ENCODE data around the gene CDKN1A.

The CDKN1A gene

GRCh38 chr6:36668591-36668990 is 9.9 kb upstream of the CDKN1A start:
- no peak overlapping the region for H3K4me3 ChIP-seq (ENCODE audit: low read depth in 1 of 2, low read length in 2 of 2)

GRCh38 chr6:36669002-36669401 is 9.5 kb upstream of the CDKN1A start:
- Histone ChIP-seq H3K4me1 (ENCODE audit: control insufficient read depth in 1 of 2, insufficient read depth in 2 of 2, low read length in 2 of 2) (peaks cover 8 to 12% of the 10 kb centered on the region in 2 donors), H3K36me3 (ENCODE audit: control insufficient read depth in 1 of 2, insufficient read depth in 2 of 2, low read length in 2 of 2) (no peaks in the 10 kb centered on the region), H3K27me3 (ENCODE audit: low read depth, low read length) (no peaks in the 10 kb centered on the region), H3K4me3 (ENCODE audit: low read depth in 1 of 2, low read length in 2 of 2) (no peak overlapping the region), H3K9me3 (ENCODE audit: control insufficient read depth in 1 of 2, low read length in 2 of 2) (no peaks in the 10 kb centered on the region), H3K27ac (ENCODE audit: low read length) (no peak overlapping the region)

More at GRCh38 chr6:36668591-36668990, 9.9 kb upstream of the CDKN1A start:
- H3K27me3 ChIP-seq (ENCODE audit: low read depth, low read length): no peaks in the 10 kb centered on the region
- H3K4me1 ChIP-seq (ENCODE audit: control insufficient read depth in 1 of 2, insufficient read depth in 2 of 2, low read length in 2 of 2): peaks cover 8 to 12% of the 10 kb centered on the region in 2 donors
- H3K36me3 ChIP-seq (ENCODE audit: control insufficient read depth in 1 of 2, insufficient read depth in 2 of 2, low read length in 2 of 2): no peaks in the 10 kb centered on the region
- no peak overlapping the region for H3K27ac ChIP-seq (ENCODE audit: low read length)
- H3K9me3 ChIP-seq (ENCODE audit: control insufficient read depth in 1 of 2, low read length in 2 of 2): no peaks in the 10 kb centered on the region

GRCh38 chr6:36670271-36670670 is 8.2 kb upstream of the CDKN1A start:
- Histone ChIP-seq H3K27ac (ENCODE audit: low read length) (no peak overlapping the region), H3K4me3 (ENCODE audit: low read depth in 1 of 2, low read length in 2 of 2) (no peak overlapping the region), H3K4me1 (ENCODE audit: control insufficient read depth in 1 of 2, insufficient read depth in 2 of 2, low read length in 2 of 2) (peaks cover 8 to 12% of the 10 kb centered on the region in 2 donors), H3K9me3 (ENCODE audit: control insufficient read depth in 1 of 2, low read length in 2 of 2) (no peaks in the 10 kb centered on the region), H3K36me3 (ENCODE audit: control insufficient read depth in 1 of 2, insufficient read depth in 2 of 2, low read length in 2 of 2) (no peaks in the 10 kb centered on the region), H3K27me3 (ENCODE audit: low read depth, low read length) (no peaks in the 10 kb centered on the region)

- Histone ChIP-seq H3K27ac (ENCODE audit: low read length) (no peak overlapping the region), H3K9me3 (ENCODE audit: control insufficient read depth in 1 of 2, low read length in 2 of 2) (no peaks in the 10 kb centered on the region), H3K4me3 (ENCODE audit: low read depth in 1 of 2, low read length in 2 of 2) (no peak overlapping the region), H3K27me3 (ENCODE audit: low read depth, low read length) (no peaks in the 10 kb centered on the region), H3K36me3 (ENCODE audit: control insufficient read depth in 1 of 2, insufficient read depth in 2 of 2, low read length in 2 of 2) (peaks cover 0 to 3% of the 10 kb centered on the region in 2 donors), H3K4me1 (ENCODE audit: control insufficient read depth in 1 of 2, insufficient read depth in 2 of 2, low read length in 2 of 2) (peaks cover 9 to 15% of the 10 kb centered on the region in 2 donors)
Observed at GRCh38 chr6:36671687-36672375, 6.7 kb upstream of the CDKN1A start.

- H3K27me3 ChIP-seq (ENCODE audit: low read depth, low read length): no peaks in the 10 kb centered on the region
- peaks cover 8 to 23% of the 10 kb centered on the region in 2 donors for H3K4me1 ChIP-seq (ENCODE audit: control insufficient read depth in 1 of 2, insufficient read depth in 2 of 2, low read length in 2 of 2)
- H3K36me3 ChIP-seq (ENCODE audit: control insufficient read depth in 1 of 2, insufficient read depth in 2 of 2, low read length in 2 of 2): peaks cover 0 to 3% of the 10 kb centered on the region in 2 donors
- no peak overlapping the region for H3K4me3 ChIP-seq (ENCODE audit: low read depth in 1 of 2, low read length in 2 of 2)
- H3K9me3 ChIP-seq (ENCODE audit: control insufficient read depth in 1 of 2, low read length in 2 of 2): no peaks in the 10 kb centered on the region
- no peak overlapping the region for H3K27ac ChIP-seq (ENCODE audit: low read length)
Observed at GRCh38 chr6:36673882-36674281, 4.6 kb upstream of the CDKN1A start.

- no peaks in the 10 kb centered on the region for H3K9me3 ChIP-seq (ENCODE audit: control insufficient read depth in 1 of 2, low read length in 2 of 2)
- H3K27me3 ChIP-seq (ENCODE audit: low read depth, low read length): no peaks in the 10 kb centered on the region
- H3K27ac ChIP-seq (ENCODE audit: low read length): no peak overlapping the region
- H3K4me3 ChIP-seq (ENCODE audit: low read depth in 1 of 2, low read length in 2 of 2): no peak overlapping the region
- peaks cover 0 to 9% of the 10 kb centered on the region in 2 donors for H3K36me3 ChIP-seq (ENCODE audit: control insufficient read depth in 1 of 2, insufficient read depth in 2 of 2, low read length in 2 of 2)
- peaks cover 8 to 23% of the 10 kb centered on the region in 2 donors for H3K4me1 ChIP-seq (ENCODE audit: control insufficient read depth in 1 of 2, insufficient read depth in 2 of 2, low read length in 2 of 2)
Observed at GRCh38 chr6:36674942-36675341, 3.6 kb upstream of the CDKN1A start.

- Histone ChIP-seq H3K36me3 (ENCODE audit: control insufficient read depth in 1 of 2, insufficient read depth in 2 of 2, low read length in 2 of 2) (peaks cover 0 to 9% of the 10 kb centered on the region in 2 donors), H3K27me3 (ENCODE audit: low read depth, low read length) (no peaks in the 10 kb centered on the region), H3K4me3 (ENCODE audit: low read depth in 1 of 2, low read length in 2 of 2) (peak overlapping the region in 1 of 2 donors; percentile 38), H3K4me1 (ENCODE audit: control insufficient read depth in 1 of 2, insufficient read depth in 2 of 2, low read length in 2 of 2) (peaks cover 12 to 23% of the 10 kb centered on the region in 2 donors), H3K9me3 (ENCODE audit: control insufficient read depth in 1 of 2, low read length in 2 of 2) (no peaks in the 10 kb centered on the region), H3K27ac (ENCODE audit: low read length) (peak overlapping the region; percentile 88)
Observed at GRCh38 chr6:36676141-36677058, 2.1 kb upstream of the CDKN1A start.

GRCh38 chr6:36677059-36677749 is 1.3 kb upstream of the CDKN1A start:
- peaks cover 17 to 28% of the 10 kb centered on the region in 2 donors for H3K4me1 ChIP-seq (ENCODE audit: control insufficient read depth in 1 of 2, insufficient read depth in 2 of 2, low read length in 2 of 2)
- H3K4me3 ChIP-seq (ENCODE audit: low read depth in 1 of 2, low read length in 2 of 2): peak overlapping the region in 1 of 2 donors; percentile 41
- H3K9me3 ChIP-seq (ENCODE audit: control insufficient read depth in 1 of 2, low read length in 2 of 2): no peaks in the 10 kb centered on the region
- H3K27me3 ChIP-seq (ENCODE audit: low read depth, low read length): no peaks in the 10 kb centered on the region
- H3K27ac ChIP-seq (ENCODE audit: low read length): peak overlapping the region; percentile 88
- peaks cover 1 to 9% of the 10 kb centered on the region in 2 donors for H3K36me3 ChIP-seq (ENCODE audit: control insufficient read depth in 1 of 2, insufficient read depth in 2 of 2, low read length in 2 of 2)

GRCh38 chr6:36677753-36678487 is 594 bp upstream of the CDKN1A start:
- peak overlapping the region; percentile 88 for H3K27ac ChIP-seq (ENCODE audit: low read length)
- no peaks in the 10 kb centered on the region for H3K9me3 ChIP-seq (ENCODE audit: control insufficient read depth in 1 of 2, low read length in 2 of 2)
- H3K36me3 ChIP-seq (ENCODE audit: control insufficient read depth in 1 of 2, insufficient read depth in 2 of 2, low read length in 2 of 2): peaks cover 7 to 10% of the 10 kb centered on the region in 2 donors
- H3K4me3 ChIP-seq (ENCODE audit: low read depth in 1 of 2, low read length in 2 of 2): peak overlapping the region; percentile 41 to 85
- peaks cover 24 to 35% of the 10 kb centered on the region in 2 donors for H3K4me1 ChIP-seq (ENCODE audit: control insufficient read depth in 1 of 2, insufficient read depth in 2 of 2, low read length in 2 of 2)
- no peaks in the 10 kb centered on the region for H3K27me3 ChIP-seq (ENCODE audit: low read depth, low read length)

- Histone ChIP-seq H3K4me1 (ENCODE audit: control insufficient read depth in 1 of 2, insufficient read depth in 2 of 2, low read length in 2 of 2) (peaks cover 30 to 41% of the 10 kb centered on the region in 2 donors), H3K9me3 (ENCODE audit: control insufficient read depth in 1 of 2, low read length in 2 of 2) (no peaks in the 10 kb centered on the region), H3K27me3 (ENCODE audit: low read depth, low read length) (no peaks in the 10 kb centered on the region), H3K36me3 (ENCODE audit: control insufficient read depth in 1 of 2, insufficient read depth in 2 of 2, low read length in 2 of 2) (peaks cover 19 to 24% of the 10 kb centered on the region in 2 donors), H3K4me3 (ENCODE audit: low read depth in 1 of 2, low read length in 2 of 2) (peak overlapping the region; percentile 85 to 90), H3K27ac (ENCODE audit: low read length) (peak overlapping the region; percentile 97)
Observed at GRCh38 chr6:36679043-36679833, 724 bp downstream of the CDKN1A start.

All from muscle layer of duodenum (tissue), 2 donors.